Activated CD4-positive, alpha-beta T cell treated with anti-CD3 and anti-CD28 coated beads, Interleukin-2, amount 10 ng/mL, durations not matched to agents 7 days and 5 days (primary cell): ENCODE results near the gene MINDY4. TPM values are rescaled to one million over a fixed set of nuclear protein-coding genes. Genes with fewer than 3 reads are reported as not detected.

ENCODE experiments used
- CTCF ChIA-PET: fragments of 350-600 bp; sonication (Branson Sonifier 250); formaldehyde crosslinking; loops from one replicate; lab custom pipeline; 2021; ENCODE audit warnings: antibody characterized with exemption; lab: Charles Lee
- POLR2A ChIA-PET: fragments of 350-600 bp; sonication (Branson Sonifier 250); formaldehyde crosslinking; loops from one replicate; lab custom pipeline; 2021; ENCODE audit warnings: antibody characterized with exemption; lab: Charles Lee
- DNase-seq: peaks from one replicate; pipeline ENCODE4 v3.0.0-alpha.2; 2020
- H3K27ac Mint-ChIP-seq: one replicate; pipeline ENCODE4 v1.8.0; 2021; ENCODE audit warnings: mild to moderate bottlenecking, moderate library complexity, mixed read lengths
- H3K27me3 Mint-ChIP-seq: one replicate; pipeline ENCODE4 v1.8.0; 2021; ENCODE audit warnings: mixed read lengths
- H3K36me3 Mint-ChIP-seq: one replicate; pipeline ENCODE4 v1.8.0; 2021; ENCODE audit warnings: low read depth, mixed read lengths
- H3K4me1 Mint-ChIP-seq: one replicate; pipeline ENCODE4 v1.8.0; 2021; ENCODE audit warnings: mixed read lengths
- H3K4me3 Mint-ChIP-seq: one replicate; pipeline ENCODE4 v1.8.0; 2021; ENCODE audit warnings: mild to moderate bottlenecking, moderate library complexity, mixed read lengths
- H3K9me3 Mint-ChIP-seq: one replicate; pipeline ENCODE4 v1.8.0; 2021; ENCODE audit warnings: mixed read lengths
- total RNA-seq, 2 experiments: library from RNA; stranded (reverse); gene quantifications; one replicate each; pipeline ENCODE4 v1.2.3, GENCODE V29; 2021

MINDY4 gene
- total RNA-seq, 2 experiments from 2014 or later: 1.3 to 1.8 TPM

DNA sequence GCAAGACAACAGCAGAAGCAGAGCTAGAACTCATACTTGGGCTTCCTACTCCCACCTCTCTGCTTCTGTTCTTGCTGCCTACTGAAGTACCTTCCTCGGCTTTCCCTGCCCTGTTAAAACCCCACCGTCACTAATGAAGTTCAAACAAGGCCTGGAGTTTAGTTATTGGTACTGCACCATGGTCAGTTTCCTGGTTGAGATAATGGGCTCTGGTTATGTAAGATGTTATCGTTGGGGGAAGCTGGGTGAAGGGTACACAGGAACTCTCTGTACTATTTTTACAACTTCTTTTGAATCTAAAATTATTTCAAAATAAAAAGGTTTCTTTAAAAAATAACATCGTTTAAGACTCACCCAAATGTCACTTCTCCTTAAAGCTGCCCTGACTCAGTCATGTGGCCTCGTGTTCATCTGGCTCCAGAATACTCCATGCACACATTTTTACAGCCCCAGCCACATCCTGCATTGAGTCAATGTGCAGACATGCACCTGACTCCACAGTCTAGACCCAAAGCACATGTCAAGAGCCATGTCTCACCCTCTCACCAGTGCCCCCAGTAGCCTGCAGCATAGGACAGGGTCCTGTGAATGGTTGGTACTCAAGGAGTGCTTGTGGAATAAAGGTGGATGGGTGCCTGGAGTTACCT is 103.6 kb downstream of the MINDY4 start:
- no peaks in the 10 kb centered on the region for H3K27me3 Mint-ChIP-seq
- H3K9me3 Mint-ChIP-seq: no peaks in the 10 kb centered on the region
- ChIA-PET CTCF (no interaction called here), POLR2A (no interaction called here)
- H3K36me3 Mint-ChIP-seq: no peaks in the 10 kb centered on the region
- H3K4me1 Mint-ChIP-seq: peaks cover 5% of the 10 kb centered on the region
- DNase-seq: no peak
- H3K27ac Mint-ChIP-seq: no peak overlapping the region
- H3K4me3 Mint-ChIP-seq: no peak overlapping the region

DNA sequence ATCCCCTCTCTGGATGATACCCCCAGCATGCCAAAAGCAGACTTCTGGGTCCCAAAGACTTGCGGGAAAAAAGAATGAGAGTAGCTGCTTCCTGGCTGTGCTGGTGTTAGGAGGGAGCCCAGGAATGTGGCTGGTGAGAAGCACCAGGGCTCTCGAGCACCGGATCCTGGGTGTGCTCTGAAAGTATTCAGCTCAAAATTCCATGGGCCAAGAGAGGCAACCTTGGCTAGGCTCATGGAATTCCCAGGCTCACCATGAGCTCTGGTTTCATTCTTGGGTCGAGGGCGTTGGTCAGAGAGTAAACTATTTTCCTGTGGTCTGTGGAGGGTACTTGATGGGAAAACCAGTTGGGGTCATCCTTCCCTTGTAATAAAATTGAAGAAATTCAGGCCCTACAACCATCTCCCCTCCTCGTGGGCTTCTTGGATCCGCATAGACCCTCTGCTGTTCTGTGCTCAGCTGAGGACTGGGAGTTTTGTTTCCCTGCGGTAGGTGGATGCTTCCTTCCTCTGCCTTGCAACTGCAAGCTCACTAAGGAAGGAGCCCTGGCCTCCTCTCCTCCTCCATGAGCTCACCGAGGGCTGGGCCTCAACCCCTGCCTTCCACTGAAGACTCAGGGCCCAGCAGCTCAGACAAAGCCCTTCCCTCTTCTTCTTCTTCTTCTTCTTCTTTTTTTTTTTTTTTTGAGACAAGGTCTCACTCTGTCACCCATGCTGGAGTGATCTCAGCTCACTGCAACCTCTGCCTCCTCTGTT is 106.0 kb downstream of the MINDY4 start:
- ChIA-PET CTCF (interaction anchor here (0.9 to 1.2 kb wide), 2 partner anchors 33 to 107 kb away, joined by 4 to 5 read pairs; no protein-coding TSS in a partner anchor), POLR2A (interaction anchor here (0.6 kb wide), 1 partner anchor 888 kb away, joined by 4 read pairs; no protein-coding TSS in a partner anchor)
- no peak for DNase-seq
- H3K4me3 Mint-ChIP-seq: no peak overlapping the region
- no peak overlapping the region for H3K27ac Mint-ChIP-seq
- no peaks in the 10 kb centered on the region for H3K27me3 Mint-ChIP-seq
- no peaks in the 10 kb centered on the region for H3K36me3 Mint-ChIP-seq
- H3K4me1 Mint-ChIP-seq: peaks cover 5% of the 10 kb centered on the region
- H3K9me3 Mint-ChIP-seq: no peaks in the 10 kb centered on the region

DNA sequence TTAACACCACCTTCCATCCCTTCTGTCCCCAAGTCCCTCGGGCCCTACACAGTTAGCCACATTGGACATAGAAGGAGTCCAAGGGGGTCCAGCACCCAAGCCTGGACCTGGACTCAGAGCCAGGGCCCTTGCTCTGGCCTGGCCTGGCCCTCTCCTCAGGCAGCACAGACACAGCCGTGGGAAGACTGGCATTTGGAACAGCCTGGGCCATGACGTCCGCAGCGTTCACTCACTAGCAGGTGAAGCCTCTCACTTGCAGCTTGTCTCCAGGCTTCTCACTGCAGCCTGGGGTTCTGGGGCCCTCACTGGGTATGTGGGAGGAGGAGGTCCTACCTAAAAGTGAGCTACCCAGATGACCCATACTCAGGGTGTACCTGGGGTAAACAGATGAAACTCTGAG is 106.8 kb downstream of the MINDY4 start:
- Mint-ChIP-seq H3K36me3 (no peaks in the 10 kb centered on the region), H3K9me3 (no peaks in the 10 kb centered on the region), H3K27me3 (no peaks in the 10 kb centered on the region), H3K4me3 (no peak overlapping the region), H3K4me1 (peaks cover 5% of the 10 kb centered on the region), H3K27ac (no peak overlapping the region)
- ChIA-PET POLR2A (no interaction called here), CTCF (interaction anchor here (0.5 to 1.4 kb wide), 3 partner anchors 57 to 859 kb away, joined by 3 to 5 read pairs (median 3); no protein-coding TSS in a partner anchor)
- DNase-seq: no peak

DNA sequence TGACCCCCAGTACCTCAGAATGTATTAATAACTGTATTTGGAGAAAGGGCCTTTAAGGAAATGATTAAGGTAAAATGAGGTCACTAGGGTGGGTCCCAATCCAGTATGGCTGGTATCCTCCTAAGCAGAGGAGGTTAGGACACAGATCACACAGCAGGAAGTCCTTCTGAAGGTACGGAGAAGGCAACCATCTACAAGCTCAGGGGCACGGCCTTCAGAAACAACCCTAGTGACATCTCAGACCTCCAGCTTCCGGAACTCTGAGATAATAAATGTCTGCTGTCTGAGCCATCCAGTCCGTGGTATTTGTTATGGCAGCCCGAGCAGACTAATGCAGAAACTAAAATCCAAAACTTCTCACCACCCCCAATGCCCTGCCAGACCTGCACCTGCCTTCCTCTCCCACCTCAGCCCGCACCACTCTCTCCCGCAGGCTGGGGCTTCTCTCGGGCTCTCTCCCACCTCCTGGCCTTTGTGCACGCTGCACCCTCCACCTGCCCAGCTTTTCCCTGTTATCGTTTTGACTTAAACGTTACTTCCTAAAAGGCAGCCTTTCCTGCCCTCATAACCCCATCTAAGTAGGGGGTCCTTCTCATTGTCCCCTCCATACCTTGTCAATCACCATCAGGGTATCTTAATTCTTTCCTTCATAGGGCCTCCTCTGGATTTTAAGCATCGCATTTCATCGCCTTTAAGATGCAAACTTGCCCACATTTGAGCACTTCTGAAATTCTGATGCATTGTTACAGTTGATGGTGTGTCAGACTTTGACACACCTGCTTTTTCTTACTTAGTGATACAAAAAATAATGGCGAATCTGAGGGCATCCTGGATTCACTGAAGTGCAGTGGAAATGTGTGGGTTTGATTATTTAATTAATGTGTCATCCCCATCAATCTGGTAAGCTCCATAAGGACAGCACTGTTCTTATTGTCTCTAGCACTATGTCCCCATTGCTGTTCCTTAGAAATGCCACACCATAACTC is 108.2 kb downstream of the MINDY4 start:
- no peaks in the 10 kb centered on the region for H3K9me3 Mint-ChIP-seq
- H3K27me3 Mint-ChIP-seq: no peaks in the 10 kb centered on the region
- POLR2A ChIA-PET: no interaction called here
- no peak for DNase-seq
- H3K4me1 Mint-ChIP-seq: peaks cover 5% of the 10 kb centered on the region
- CTCF ChIA-PET: interaction anchor here (1.4 kb wide), 1 partner anchor 56 kb away, joined by 3 read pairs; no protein-coding TSS in a partner anchor
- no peaks in the 10 kb centered on the region for H3K36me3 Mint-ChIP-seq
- no peak overlapping the region for H3K27ac Mint-ChIP-seq
- no peak overlapping the region for H3K4me3 Mint-ChIP-seq

DNA sequence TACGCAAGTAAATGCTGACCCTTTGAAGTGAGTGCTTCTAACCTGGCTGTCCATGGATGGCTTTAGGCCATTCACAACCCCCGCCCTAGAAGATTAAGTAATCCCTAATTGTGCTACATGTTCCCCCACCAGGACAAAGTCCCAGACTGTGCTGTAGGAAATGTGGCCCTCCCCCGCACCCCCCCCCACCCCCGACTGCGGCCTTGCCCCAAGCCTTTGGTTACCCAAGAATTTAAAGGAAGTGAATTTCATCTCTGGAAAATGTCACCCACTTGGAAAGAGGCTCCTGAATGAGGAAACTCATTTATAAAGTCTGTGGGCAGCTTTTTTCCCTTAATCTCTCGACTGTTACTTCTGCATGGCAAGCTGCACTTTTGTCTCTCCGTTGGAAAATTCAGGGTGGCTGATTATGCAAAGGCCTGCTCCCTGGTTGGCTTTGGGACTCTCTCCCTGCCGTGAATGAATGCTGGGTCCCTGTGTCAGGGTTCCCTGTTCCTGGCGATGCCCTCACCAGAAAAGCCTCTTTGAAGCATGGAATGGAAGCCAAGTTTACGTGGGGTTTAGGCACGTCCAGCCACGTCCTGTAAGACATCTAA is 109.0 kb downstream of the MINDY4 start:
- H3K36me3 Mint-ChIP-seq: no peaks in the 10 kb centered on the region
- peaks cover 5% of the 10 kb centered on the region for H3K4me1 Mint-ChIP-seq
- CTCF ChIA-PET: no interaction called here
- no peak overlapping the region for H3K4me3 Mint-ChIP-seq
- H3K27ac Mint-ChIP-seq: no peak overlapping the region
- DNase-seq: no peak
- no peaks in the 10 kb centered on the region for H3K27me3 Mint-ChIP-seq
- POLR2A ChIA-PET: no interaction called here
- no peaks in the 10 kb centered on the region for H3K9me3 Mint-ChIP-seq

DNA sequence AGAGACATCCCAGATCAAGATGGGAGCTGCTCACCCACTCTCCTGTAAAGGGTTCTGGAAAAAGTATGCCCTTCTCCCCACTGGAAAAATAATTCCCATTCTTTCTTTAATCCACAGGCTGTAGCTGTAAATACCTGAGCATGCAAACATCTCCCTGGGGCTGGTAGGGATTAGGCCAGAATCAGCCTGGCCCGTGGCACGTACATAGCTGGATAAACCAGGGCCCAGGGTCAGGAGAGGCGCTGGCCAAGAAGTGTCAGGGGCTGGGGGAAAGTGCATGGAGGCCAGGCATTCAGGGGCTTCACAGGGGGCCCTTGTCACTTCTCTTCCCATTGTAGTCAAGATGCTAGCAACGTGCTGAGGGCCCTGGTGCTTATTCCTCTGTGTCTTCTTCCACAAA is 109.7 kb downstream of the MINDY4 start:
- Mint-ChIP-seq H3K4me1 (peaks cover 3% of the 10 kb centered on the region), H3K4me3 (no peak overlapping the region), H3K36me3 (no peaks in the 10 kb centered on the region), H3K27ac (no peak overlapping the region), H3K27me3 (no peaks in the 10 kb centered on the region), H3K9me3 (no peaks in the 10 kb centered on the region)
- DNase-seq: no peak
- POLR2A ChIA-PET: no interaction called here
- CTCF ChIA-PET: no interaction called here

DNA sequence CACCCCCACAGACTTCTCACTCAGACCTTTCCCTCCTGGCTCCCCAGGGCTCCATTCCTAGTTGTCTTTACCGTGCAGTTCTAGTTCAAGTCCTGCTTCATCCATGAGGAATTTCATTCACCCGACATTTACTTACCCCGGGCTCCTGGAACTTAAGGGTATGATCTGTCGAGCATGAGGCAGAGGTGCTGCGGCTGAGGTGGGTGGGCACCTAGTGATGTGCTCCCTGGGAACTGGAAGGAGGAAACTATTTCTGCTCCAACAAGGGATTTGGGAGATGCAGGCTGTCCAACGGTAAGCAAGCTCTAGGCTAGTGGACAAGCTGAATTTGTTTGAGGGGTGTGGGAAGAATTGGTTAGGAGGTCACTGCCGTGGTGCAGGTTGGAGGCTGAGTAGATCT is 110.2 kb downstream of the MINDY4 start:
- ChIA-PET POLR2A (no interaction called here), CTCF (no interaction called here)
- no peaks in the 10 kb centered on the region for H3K9me3 Mint-ChIP-seq
- no peaks in the 10 kb centered on the region for H3K27me3 Mint-ChIP-seq
- no peak for DNase-seq
- H3K4me3 Mint-ChIP-seq: no peak overlapping the region
- no peak overlapping the region for H3K27ac Mint-ChIP-seq
- H3K4me1 Mint-ChIP-seq: no peaks in the 10 kb centered on the region
- no peaks in the 10 kb centered on the region for H3K36me3 Mint-ChIP-seq

GRCh38 chr7:30884881-30885280 is 113.7 kb downstream of the MINDY4 start:
- Mint-ChIP-seq H3K9me3 (no peaks in the 10 kb centered on the region), H3K27me3 (no peaks in the 10 kb centered on the region), H3K4me3 (no peak overlapping the region), H3K36me3 (no peaks in the 10 kb centered on the region), H3K4me1 (no peaks in the 10 kb centered on the region), H3K27ac (no peak overlapping the region)
- CTCF ChIA-PET: no interaction called here
- POLR2A ChIA-PET: no interaction called here
- no peak for DNase-seq

GRCh38 chr7:30886608-30887011 is 115.4 kb downstream of the MINDY4 start:
- ChIA-PET CTCF (no interaction called here), POLR2A (no interaction called here)
- no peaks in the 10 kb centered on the region for H3K4me1 Mint-ChIP-seq

DNA sequence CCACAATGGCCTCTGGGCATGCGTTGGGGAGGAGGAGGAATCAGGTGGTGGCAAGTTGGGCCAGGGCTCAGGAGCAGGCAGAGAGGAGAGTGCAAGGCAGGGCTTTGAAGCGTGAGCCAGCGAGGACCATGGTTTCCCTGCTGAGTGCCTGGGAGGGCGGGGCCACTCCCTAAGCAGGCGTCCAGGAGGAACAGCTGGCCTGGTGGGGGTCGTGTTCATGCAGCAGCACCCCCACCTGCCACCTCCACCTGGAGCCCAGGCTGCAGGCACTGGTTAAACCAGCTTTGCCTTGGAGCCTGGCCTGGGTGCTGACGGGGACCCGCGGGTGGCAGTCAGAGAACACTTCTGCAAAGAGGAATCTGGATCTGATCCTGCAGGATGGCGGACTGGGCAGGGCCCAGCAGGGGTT is 116.3 kb downstream of the MINDY4 start:
- no peaks in the 10 kb centered on the region for H3K4me1 Mint-ChIP-seq
- H3K27me3 Mint-ChIP-seq: no peaks in the 10 kb centered on the region
- DNase-seq: no peak
- ChIA-PET POLR2A (no interaction called here), CTCF (interaction anchor here (0.8 kb wide), 1 partner anchor 15 kb away, joined by 4 read pairs; no protein-coding TSS in a partner anchor)
- H3K4me3 Mint-ChIP-seq: no peak overlapping the region
- H3K27ac Mint-ChIP-seq: no peak overlapping the region
- no peaks in the 10 kb centered on the region for H3K9me3 Mint-ChIP-seq
- H3K36me3 Mint-ChIP-seq: no peaks in the 10 kb centered on the region

More at GRCh38 chr7:30886608-30887011, 115.4 kb downstream of the MINDY4 start:
- H3K27me3 Mint-ChIP-seq: no peaks in the 10 kb centered on the region
- H3K27ac Mint-ChIP-seq: no peak overlapping the region
- no peak for DNase-seq
- H3K9me3 Mint-ChIP-seq: no peaks in the 10 kb centered on the region
- H3K4me3 Mint-ChIP-seq: no peak overlapping the region
- no peaks in the 10 kb centered on the region for H3K36me3 Mint-ChIP-seq

- CTCF ChIA-PET: no interaction called here
- H3K36me3 Mint-ChIP-seq: no peaks in the 10 kb centered on the region
- H3K9me3 Mint-ChIP-seq: no peaks in the 10 kb centered on the region
- POLR2A ChIA-PET: no interaction called here
- H3K27ac Mint-ChIP-seq: no peak overlapping the region
- no peaks in the 10 kb centered on the region for H3K4me1 Mint-ChIP-seq
- no peak for DNase-seq
- no peak overlapping the region for H3K4me3 Mint-ChIP-seq
- H3K27me3 Mint-ChIP-seq: no peaks in the 10 kb centered on the region
Observed at GRCh38 chr7:30888747-30889146, 117.5 kb downstream of the MINDY4 start.

GRCh38 chr7:30890226-30890625 is 119.0 kb downstream of the MINDY4 start:
- no peaks in the 10 kb centered on the region for H3K27me3 Mint-ChIP-seq
- DNase-seq: no peak
- no peaks in the 10 kb centered on the region for H3K4me1 Mint-ChIP-seq
- H3K27ac Mint-ChIP-seq: no peak overlapping the region
- H3K4me3 Mint-ChIP-seq: no peak overlapping the region
- H3K9me3 Mint-ChIP-seq: no peaks in the 10 kb centered on the region
- no peaks in the 10 kb centered on the region for H3K36me3 Mint-ChIP-seq
- POLR2A ChIA-PET: no interaction called here
- CTCF ChIA-PET: no interaction called here
